HepG2 (cell line): Measurements from ENCODE around the gene RAD52. TPM values are rescaled to one million over a fixed set of nuclear protein-coding genes. Genes with fewer than 3 reads are reported as not detected.
A peak's percentile ranks its signal among the peaks of the same experiment; 100 is the strongest.

ENCODE experiments used
- HNF4G ChIP-seq, 2 experiments: sonication (generic) in 1 of 2; formaldehyde crosslinking in 1 of 2; IDR thresholded peaks; 2 replicates each; pipeline versions ENCODE4 v1.4.0 to v1.6.1; 2011 to 2020; ENCODE audit warnings: borderline replicate concordance in 2 of 2, low read depth in 2 of 2, mild to moderate bottlenecking in 2 of 2, low read length in 1 of 2, missing genetic modification reagents in 1 of 2, moderate library complexity in 1 of 2
- ZNF407 ChIP-seq: sonication (generic); formaldehyde crosslinking; IDR thresholded peaks from one replicate; pipeline ENCODE4 v1.5.1; 2020; ENCODE audit warnings: mild to moderate bottlenecking, missing genetic modification reagents; ENCODE audit errors: not compliant biosample characterization
- polyA plus RNA-seq, 8 experiments: library from polyadenylated mRNA; depleted of rRNA in 3 of 8; stranded (reverse) in 7 of 8; unstranded in 1 of 8; fragments of >200 nt; fragmentation: Illumina TruSeq in 4 of 8; extraction: Trizol in 4 of 8; gene quantifications; 2 replicates each; pipeline versions ENCODE4 v1.2.1 to v1.2.3, GENCODE V29; 2011 to 2016; ENCODE audit warnings: low read depth in 4 of 8, missing spikeins in 1 of 8, mixed read lengths in 1 of 8; ENCODE audit not compliant: insufficient read depth in 1 of 8
- total RNA-seq, 5 experiments: library from RNA; depleted of rRNA; stranded (reverse); fragments of >200 nt; fragmentation: Illumina TruSeq; extraction: Trizol; gene quantifications; 2 replicates each; pipeline ENCODE4 v1.2.3, GENCODE V29; 2016; ENCODE audit warnings: low read depth in 1 of 5

The RAD52 gene
- total and polyA plus RNA-seq, 2 of the 13 experiments (the other 11 are each of a cell fraction or from before 2014, with no cell fraction given): 14.3 to 19.9 TPM

GRCh38 chr12:989751-990660 is 40.5 kb upstream of the RAD52 start (continued):
- peak; percentile 27 for TF ChIP-seq ZNF407 (CRISPR knock-in tag)
- no peak for TF ChIP-seq HNF4G (IDR thresholded peaks at IDR 0.05; ENCODE audit: borderline replicate concordance, low read depth, low read length)
- TF ChIP-seq HNF4G (CRISPR knock-in tag; IDR thresholded peaks at IDR 0.05; ENCODE audit: borderline replicate concordance, low read depth): peak; percentile 7; the same call in 1 of the 2 replicates
